Activated CD4-positive, alpha-beta T cell treated with anti-CD3 and anti-CD28 coated beads, Interleukin-2, amount 10 ng/mL, durations not matched to agents 7 days and 5 days (primary cell): ENCODE measurements around the gene PPP1CA. TPM values are rescaled to one million over a fixed set of nuclear protein-coding genes. Genes with fewer than 3 reads are reported as not detected.

Experiments
- CTCF ChIA-PET: fragments of 350-600 bp; sonication (Branson Sonifier 250); formaldehyde crosslinking; loops from one replicate; lab custom pipeline; 2021; ENCODE audit warnings: antibody characterized with exemption; lab: Charles Lee
- POLR2A ChIA-PET: fragments of 350-600 bp; sonication (Branson Sonifier 250); formaldehyde crosslinking; loops from one replicate; lab custom pipeline; 2021; ENCODE audit warnings: antibody characterized with exemption; lab: Charles Lee
- DNase-seq: peaks from one replicate; pipeline ENCODE4 v3.0.0-alpha.2; 2020
- H3K27ac Mint-ChIP-seq: one replicate; pipeline ENCODE4 v1.8.0; 2021; ENCODE audit warnings: mild to moderate bottlenecking, moderate library complexity, mixed read lengths
- H3K27me3 Mint-ChIP-seq: one replicate; pipeline ENCODE4 v1.8.0; 2021; ENCODE audit warnings: mixed read lengths
- H3K36me3 Mint-ChIP-seq: one replicate; pipeline ENCODE4 v1.8.0; 2021; ENCODE audit warnings: low read depth, mixed read lengths
- H3K4me1 Mint-ChIP-seq: one replicate; pipeline ENCODE4 v1.8.0; 2021; ENCODE audit warnings: mixed read lengths
- H3K4me3 Mint-ChIP-seq: one replicate; pipeline ENCODE4 v1.8.0; 2021; ENCODE audit warnings: mild to moderate bottlenecking, moderate library complexity, mixed read lengths
- H3K9me3 Mint-ChIP-seq: one replicate; pipeline ENCODE4 v1.8.0; 2021; ENCODE audit warnings: mixed read lengths
- total RNA-seq, 2 experiments: library from RNA; stranded (reverse); gene quantifications; one replicate each; pipeline ENCODE4 v1.2.3, GENCODE V29; 2021

PPP1CA gene
- 100 to 1,000 TPM; 301 to 331 TPM for total RNA-seq

DNA sequence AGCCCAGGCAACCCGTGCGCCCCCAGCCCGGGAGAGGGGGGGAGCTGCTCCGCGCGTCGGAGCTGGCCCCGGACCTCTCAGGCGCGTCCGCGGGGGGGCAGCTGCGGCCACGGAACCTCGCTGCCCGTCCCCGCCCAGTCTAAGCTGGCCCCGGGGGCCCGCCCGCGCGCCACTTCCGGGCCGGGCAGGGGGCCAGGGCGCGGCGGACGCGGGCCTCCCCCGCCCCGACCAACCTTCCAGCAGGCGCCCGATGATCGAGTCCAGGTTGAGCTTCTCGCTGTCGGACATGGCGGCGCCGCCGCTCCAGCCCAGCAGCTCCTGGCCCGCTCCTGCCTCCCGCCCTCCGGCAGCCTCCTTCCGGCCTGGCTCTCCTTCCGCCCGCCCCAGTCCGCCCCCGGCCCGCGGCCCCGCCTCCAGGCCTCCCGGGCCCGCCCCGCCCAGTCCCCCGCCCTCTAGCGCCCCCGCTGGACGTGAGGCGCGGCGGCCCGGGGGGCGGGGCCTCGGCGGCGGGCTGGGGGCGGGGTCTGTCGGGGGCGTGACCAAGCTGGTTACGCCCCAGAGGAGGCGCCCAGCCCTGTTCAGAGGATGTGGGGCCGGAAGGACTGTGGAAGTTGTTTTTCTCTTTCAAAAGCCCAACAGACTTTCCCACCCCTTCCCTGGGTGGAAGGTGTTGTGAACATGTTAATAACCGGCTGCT is at the start of gene PPP1CA:
TSS of gene PPP1CA (minus strand) at position 364 of the 697 bp plus-strand sequence. CDS start at position 288, 76 bp downstream.
- ChIA-PET CTCF (interaction anchor here (0.5 to 38.4 kb wide), 44 partner anchors 10 to 282 kb away, joined by 3 to 841 read pairs (median 5); partner anchors contain the start of genes AIP, CARNS1, CLCF1 and KDM2A), POLR2A (interaction anchor here (0.6 to 2.2 kb wide), 5 partner anchors 10 to 161 kb away, joined by 6 to 10 read pairs (median 6); partner anchors contain the start of genes PTPRCAP, RAD9A and TMEM134)
- Mint-ChIP-seq H3K9me3 (no peaks in the 10 kb centered on the region), H3K27ac (peak within 1 kb of the TSS; percentile 97), H3K36me3 (peaks cover 58% of the 10 kb centered on the region), H3K27me3 (no peaks in the 10 kb centered on the region), H3K4me3 (peak within 1 kb of the TSS; percentile 95), H3K4me1 (peaks cover 61% of the 10 kb centered on the region)
- peak; percentile 90 for DNase-seq

DNA sequence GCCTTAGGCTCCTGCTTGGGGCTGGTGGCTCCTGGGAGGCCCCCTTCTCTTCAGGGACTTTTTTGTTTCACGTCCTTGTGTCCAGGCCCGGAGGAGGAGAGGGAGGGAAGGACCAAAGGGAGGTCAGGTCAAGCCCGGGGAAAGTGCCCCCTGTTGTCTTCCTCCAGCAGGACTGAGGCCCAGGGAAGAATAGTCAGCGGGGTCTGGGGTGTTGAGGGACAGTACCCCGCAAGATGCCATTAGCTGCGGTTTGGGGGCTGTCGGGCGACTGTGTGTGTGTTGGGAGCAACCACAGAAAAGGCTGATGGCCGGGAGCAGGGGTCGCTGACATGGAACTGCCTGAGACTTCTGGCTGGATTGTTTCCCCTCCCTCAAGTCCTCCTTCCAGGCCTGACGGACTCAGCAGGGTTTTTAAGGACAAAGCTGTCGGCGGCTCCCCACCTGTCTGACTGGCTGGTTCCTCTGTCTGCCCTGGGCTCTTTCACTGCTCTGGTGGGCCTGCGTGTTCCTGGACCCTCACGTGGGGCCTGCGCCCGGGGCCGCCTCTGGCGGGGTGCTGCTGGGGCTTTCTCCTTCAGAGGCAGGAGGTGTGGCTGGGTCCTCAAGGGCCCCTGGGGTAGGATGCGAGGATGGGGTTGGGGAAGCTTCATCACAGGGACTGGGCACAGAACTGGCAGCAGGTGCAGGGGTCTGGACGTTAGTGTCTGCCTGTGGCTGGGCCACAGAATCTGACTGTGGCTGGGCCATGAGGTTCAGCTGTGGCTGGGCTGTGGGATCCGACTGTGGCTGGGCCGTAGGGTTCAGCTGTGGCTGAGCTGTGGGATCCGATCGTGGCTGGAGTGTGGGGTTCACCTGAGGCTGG is 49.4 kb upstream of the PPP1CA start:
- POLR2A ChIA-PET: interaction anchor here (0.7 kb wide), 1 partner anchor 32 kb away, joined by 3 read pairs; the partner anchor contains the start of gene AIP
- H3K4me3 Mint-ChIP-seq: no peak overlapping the region
- CTCF ChIA-PET: interaction anchor here (0.5 to 2.7 kb wide), 5 partner anchors 10 to 56 kb away, joined by 3 to 6 read pairs (median 4); no protein-coding TSS in a partner anchor
- H3K27ac Mint-ChIP-seq: no peak overlapping the region
- no peaks in the 10 kb centered on the region for H3K36me3 Mint-ChIP-seq
- H3K9me3 Mint-ChIP-seq: no peaks in the 10 kb centered on the region
- DNase-seq: no peak
- H3K27me3 Mint-ChIP-seq: peaks cover 3% of the 10 kb centered on the region
- peaks cover 29% of the 10 kb centered on the region for H3K4me1 Mint-ChIP-seq

DNA sequence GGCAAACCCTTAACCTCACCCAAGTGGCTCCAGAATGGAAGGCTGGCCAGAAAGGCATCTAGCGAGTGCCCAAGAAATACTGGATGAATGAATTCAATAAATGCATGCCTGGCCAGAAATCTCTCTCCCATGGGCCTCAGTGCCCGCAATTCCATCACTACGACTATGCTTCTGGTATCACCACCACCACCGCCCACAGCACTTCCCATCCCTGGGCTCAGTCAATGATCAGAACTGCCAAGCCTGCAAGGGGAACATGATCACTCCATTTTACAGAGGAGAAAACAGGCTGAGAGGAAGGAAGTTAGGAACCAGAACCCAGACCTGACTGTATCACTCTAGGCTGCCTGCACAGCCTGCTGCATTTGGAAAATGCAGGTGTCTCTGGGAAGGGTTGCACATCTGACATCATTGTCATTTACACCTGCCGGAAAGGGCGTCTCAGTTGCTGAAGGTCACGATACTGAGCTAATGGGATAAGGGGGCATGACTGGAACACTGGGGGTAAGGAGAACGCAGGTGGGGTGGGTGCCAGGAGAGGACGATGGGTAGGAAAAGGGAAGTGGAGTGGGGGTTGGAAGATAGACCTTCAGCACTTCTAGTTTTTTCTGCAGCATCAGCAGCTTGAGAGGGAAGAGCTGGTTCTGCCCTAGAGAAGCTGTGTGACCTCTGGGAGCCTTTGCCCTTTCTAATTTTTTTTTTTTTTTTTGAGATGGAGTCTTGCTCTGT is 47.6 kb upstream of the PPP1CA start:
- no peak overlapping the region for H3K27ac Mint-ChIP-seq
- CTCF ChIA-PET: interaction anchor here (0.7 to 1.1 kb wide), 5 partner anchors 10 to 391 kb away, joined by 3 to 4 read pairs (median 3); partner anchors contain the start of gene PTPRCAP
- DNase-seq: no peak
- H3K9me3 Mint-ChIP-seq: no peaks in the 10 kb centered on the region
- H3K4me3 Mint-ChIP-seq: no peak overlapping the region
- POLR2A ChIA-PET: interaction anchor here (0.7 kb wide), 1 partner anchor 1397 kb away, joined by 4 read pairs; no protein-coding TSS in a partner anchor
- no peaks in the 10 kb centered on the region for H3K36me3 Mint-ChIP-seq
- peaks cover 46% of the 10 kb centered on the region for H3K4me1 Mint-ChIP-seq
- peaks cover 3% of the 10 kb centered on the region for H3K27me3 Mint-ChIP-seq

DNA sequence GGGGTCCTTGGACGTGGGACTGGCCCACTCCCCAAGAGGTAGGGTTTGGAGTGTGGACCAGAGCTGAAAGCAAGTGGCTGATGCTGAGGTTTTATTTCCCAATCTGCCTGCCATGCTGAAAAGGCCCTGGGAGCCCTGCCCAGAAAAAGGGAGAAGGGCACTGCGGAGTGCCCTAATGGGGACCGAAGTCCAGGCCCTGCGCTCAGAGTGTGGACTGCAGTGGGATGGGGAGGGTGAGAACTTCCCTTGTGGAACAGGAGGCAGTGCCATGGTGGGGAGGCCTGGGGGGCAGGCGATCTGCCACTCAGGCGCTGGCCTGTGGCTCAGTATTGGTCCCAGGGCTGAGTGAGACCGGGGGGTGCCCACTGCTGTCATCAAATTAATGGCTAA is 46.6 kb upstream of the PPP1CA start:
- DNase-seq: no peak
- ChIA-PET CTCF (interaction anchor here (1.5 kb wide), 2 partner anchors 43 to 47 kb away, joined by 4 to 6 read pairs; partner anchors contain the start of gene PPP1CA), POLR2A (interaction anchor here (0.6 kb wide), 1 partner anchor 45 kb away, joined by 3 read pairs; no protein-coding TSS in a partner anchor)
- Mint-ChIP-seq H3K4me1 (peaks cover 52% of the 10 kb centered on the region), H3K27me3 (peaks cover 3% of the 10 kb centered on the region), H3K9me3 (no peaks in the 10 kb centered on the region), H3K36me3 (no peaks in the 10 kb centered on the region), H3K4me3 (no peak overlapping the region), H3K27ac (no peak overlapping the region)

DNA sequence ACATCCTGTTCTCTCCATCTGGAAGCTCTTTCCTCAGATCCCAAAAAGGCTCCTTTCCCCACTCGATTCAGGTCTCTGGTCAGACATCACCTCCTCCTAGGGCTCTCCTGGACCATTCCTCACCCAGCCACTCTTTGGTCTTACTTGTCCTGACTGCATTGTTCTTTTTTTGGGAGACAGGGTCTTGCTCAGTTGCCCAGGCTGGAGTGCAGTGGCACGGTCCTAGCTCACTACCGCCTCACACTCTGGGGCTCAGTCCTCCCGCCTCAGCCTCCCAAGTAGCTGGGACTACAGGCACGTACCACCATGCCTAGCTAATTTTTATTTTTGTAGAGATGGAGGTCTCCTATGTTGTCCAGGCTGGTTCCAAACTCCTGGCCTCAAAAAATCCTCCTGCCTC is 43.9 kb upstream of the PPP1CA start:
- Mint-ChIP-seq H3K27ac (peak overlapping the region; percentile 91), H3K36me3 (peaks cover 2% of the 10 kb centered on the region), H3K4me1 (peaks cover 76% of the 10 kb centered on the region), H3K4me3 (peak overlapping the region; percentile 69), H3K9me3 (no peaks in the 10 kb centered on the region), H3K27me3 (peaks cover 3% of the 10 kb centered on the region)
- no peak for DNase-seq
- ChIA-PET POLR2A (no interaction called here), CTCF (no interaction called here)

DNA sequence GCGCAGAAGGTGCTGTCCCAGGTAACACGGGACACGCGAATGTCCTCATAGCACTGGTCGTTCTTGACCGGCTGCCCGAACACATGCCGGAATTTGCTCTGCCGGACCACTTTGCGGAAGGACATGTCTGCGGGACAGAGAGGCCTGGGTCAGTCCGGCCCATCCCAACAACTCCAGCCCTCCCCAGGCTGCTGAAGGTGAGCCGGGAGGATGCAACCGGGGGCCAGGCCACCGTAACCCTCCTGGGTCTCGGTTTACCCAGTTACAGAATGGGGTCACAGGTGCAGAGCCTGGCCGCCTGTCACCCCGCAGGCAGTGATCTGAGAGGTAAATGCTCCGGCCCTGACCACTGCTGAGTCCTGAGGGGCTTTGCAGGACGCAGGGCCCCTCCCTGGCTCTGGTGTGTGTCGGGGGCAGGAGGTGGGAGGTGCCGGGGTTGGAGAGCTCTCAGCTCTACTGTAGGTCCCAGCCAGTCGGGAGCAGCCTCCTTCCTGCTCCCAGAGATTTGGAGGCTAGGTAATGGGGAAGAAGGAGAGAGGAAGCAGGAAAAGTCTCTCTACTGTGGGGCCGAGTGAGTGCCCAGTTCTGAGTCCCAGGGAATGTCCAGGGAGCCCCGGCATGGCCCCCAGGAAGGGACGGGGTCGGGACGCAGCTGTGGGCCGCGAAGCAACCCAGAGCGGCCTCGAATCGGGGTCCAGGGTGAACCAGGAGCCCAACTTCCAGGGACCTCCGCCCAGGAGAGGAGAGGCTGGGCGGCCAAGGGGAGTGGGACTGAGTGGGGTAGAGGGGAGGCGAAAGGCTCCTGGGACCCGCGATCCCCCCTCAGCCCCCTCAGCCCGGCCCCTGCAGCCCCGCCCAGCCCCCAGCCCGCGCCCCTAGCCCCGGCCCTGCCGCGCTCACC is 41.1 kb upstream of the PPP1CA start:
- CTCF ChIA-PET: interaction anchor here (1.2 kb wide), 1 partner anchor 13 kb away, joined by 10 read pairs; no protein-coding TSS in a partner anchor
- peak overlapping the region; percentile 62 for H3K4me3 Mint-ChIP-seq
- no peak for DNase-seq
- peaks cover 80% of the 10 kb centered on the region for H3K4me1 Mint-ChIP-seq
- H3K36me3 Mint-ChIP-seq: peaks cover 22% of the 10 kb centered on the region
- POLR2A ChIA-PET: no interaction called here
- H3K9me3 Mint-ChIP-seq: no peaks in the 10 kb centered on the region
- H3K27me3 Mint-ChIP-seq: no peaks in the 10 kb centered on the region
- H3K27ac Mint-ChIP-seq: peak overlapping the region; percentile 80

DNA sequence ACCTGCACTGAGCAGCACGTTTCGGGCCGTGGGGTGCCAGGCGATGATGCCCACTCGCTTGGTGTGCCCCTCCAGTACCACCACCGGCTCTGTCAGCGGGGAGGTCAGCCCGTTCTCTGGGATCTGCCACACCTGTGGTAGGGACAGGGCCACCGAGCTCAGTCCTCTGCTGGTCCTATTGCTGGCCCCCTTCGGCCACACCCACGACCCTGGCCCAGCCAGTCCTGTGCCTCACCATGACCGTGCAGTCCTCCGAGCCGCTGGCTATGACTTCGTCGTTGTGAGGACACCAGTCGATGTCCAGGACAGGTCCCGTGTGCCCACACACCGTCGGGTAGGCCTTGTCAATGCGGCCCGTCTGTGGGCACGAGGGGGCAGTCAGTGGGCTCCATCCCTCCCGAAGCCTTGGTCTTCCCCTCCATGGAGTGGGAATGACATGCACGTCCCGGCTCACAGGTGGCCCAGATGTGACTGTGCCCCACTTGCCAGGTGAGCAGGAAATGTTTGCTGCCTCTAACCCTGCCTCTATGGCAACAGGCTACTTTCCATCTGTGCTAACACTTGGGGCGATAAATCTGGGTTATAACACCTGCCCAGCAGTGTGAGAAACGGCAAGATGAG is 40.2 kb upstream of the PPP1CA start:
- H3K36me3 Mint-ChIP-seq: peaks cover 28% of the 10 kb centered on the region
- CTCF ChIA-PET: interaction anchor here (0.9 to 1.0 kb wide), 2 partner anchors 16 to 35 kb away, joined by 3 read pairs; no protein-coding TSS in a partner anchor
- DNase-seq: no peak
- H3K27ac Mint-ChIP-seq: peak overlapping the region; percentile 94
- peak overlapping the region; percentile 1 for H3K4me3 Mint-ChIP-seq
- no peaks in the 10 kb centered on the region for H3K27me3 Mint-ChIP-seq
- no peaks in the 10 kb centered on the region for H3K9me3 Mint-ChIP-seq
- POLR2A ChIA-PET: no interaction called here
- peaks cover 72% of the 10 kb centered on the region for H3K4me1 Mint-ChIP-seq

DNA sequence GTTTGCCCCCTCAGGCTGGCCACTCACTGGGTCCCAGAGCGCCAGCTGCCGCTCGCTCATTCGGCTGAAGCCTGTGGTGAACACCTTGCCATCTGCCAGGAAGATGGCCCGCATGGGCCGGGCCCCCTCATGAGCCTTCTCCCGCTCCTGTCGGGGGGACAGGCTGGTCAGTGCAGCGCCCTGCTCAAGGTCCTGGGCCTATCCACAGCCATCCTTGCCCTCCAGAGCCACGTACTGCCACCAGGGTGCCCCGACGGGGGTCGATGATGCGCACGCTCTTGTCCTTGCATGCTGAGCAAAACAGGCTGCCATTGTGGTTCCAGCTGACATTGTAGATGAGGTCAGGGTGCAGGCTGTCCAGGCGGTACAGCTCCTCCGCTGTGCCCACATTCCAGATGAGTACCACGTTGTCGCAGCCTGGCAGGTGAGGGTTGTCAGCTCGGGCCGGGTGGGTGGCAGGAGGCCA is 39.5 kb upstream of the PPP1CA start:
- Mint-ChIP-seq H3K36me3 (peaks cover 34% of the 10 kb centered on the region), H3K27me3 (no peaks in the 10 kb centered on the region), H3K27ac (peak overlapping the region; percentile 94), H3K4me3 (peak overlapping the region; percentile 98), H3K9me3 (no peaks in the 10 kb centered on the region), H3K4me1 (peaks cover 69% of the 10 kb centered on the region)
- ChIA-PET CTCF (interaction anchor here (0.9 to 1.0 kb wide), 3 partner anchors 17 to 47 kb away, joined by 3 read pairs; no protein-coding TSS in a partner anchor), POLR2A (no interaction called here)
- DNase-seq: no peak

- CTCF ChIA-PET: interaction anchor here (0.9 to 4.2 kb wide), 4 partner anchors 18 to 48 kb away, joined by 3 to 29 read pairs (median 3); partner anchors contain the start of gene PPP1CA
- H3K27me3 Mint-ChIP-seq: no peaks in the 10 kb centered on the region
- peaks cover 65% of the 10 kb centered on the region for H3K4me1 Mint-ChIP-seq
- H3K36me3 Mint-ChIP-seq: peaks cover 39% of the 10 kb centered on the region
- H3K4me3 Mint-ChIP-seq: peak overlapping the region; percentile 98
- peak; percentile 53 for DNase-seq
- no peaks in the 10 kb centered on the region for H3K9me3 Mint-ChIP-seq
- peak overlapping the region; percentile 94 for H3K27ac Mint-ChIP-seq
- POLR2A ChIA-PET: no interaction called here
Observed at GRCh38 chr11:67440229-67441097, 38.8 kb upstream of the PPP1CA start.
